Measurements from ENCODE around the gene PLOD1.

DNA sequence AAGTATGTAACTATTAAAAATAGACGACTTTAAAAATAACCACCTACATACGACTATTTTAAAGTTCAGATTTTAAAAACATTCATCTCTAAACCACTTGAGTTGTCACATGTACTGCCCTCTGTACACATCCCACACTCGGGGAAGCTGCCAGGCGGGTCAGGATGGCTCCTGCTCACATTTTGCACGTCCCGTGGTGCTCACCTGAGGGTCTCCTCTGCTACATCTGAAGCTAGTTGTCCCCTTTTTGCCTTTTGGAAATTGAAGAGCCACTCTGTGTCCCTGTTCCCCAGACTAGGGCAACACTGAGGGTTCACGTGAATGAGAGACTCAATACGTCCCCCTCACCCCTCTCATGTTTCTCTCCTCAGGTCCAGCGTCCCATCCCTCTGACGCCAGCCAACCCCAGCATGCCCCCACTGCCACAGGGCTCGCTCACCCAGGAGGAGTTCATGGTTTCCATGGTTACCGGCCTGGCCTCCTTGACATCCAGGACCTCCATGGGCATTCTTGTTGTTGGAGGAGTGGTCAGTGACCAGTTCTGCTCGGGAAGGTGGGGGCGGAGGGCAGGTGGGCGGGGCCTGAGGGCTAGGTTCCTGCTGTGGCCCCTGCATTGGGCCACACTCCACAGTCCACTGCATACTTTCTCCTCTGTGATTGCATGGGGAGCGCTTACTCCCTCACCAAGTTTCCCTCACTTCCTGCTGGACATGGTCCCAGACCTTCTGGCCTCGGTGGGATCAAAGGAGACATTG is 71.8 kb downstream of the PLOD1 start:
- TF ChIP-seq CTCF (conservative IDR thresholded peaks at IDR 0.05 in 1 of 2, IDR thresholded peaks at IDR 0.05 in 1 of 2; ENCODE audit: low read depth in 1 of 2, low read length in 2 of 2), result no peak
- no peak for TF ChIP-seq EZH2 (IDR thresholded peaks at IDR 0.05; ENCODE audit: low read length, missing control alignments)
